B cell (primary cell): ENCODE results near the gene L3MBTL3.

ENCODE experiments used
- EZH2 ChIP-seq: IDR thresholded peaks from 2 replicates; pipeline ENCODE4 v1.6.1; 2012; ENCODE audit warnings: borderline replicate concordance, low read depth, mild to moderate bottlenecking, moderate library complexity, low read length; ENCODE audit not compliant: insufficient read depth, poor library complexity, severe bottlenecking
- TF ChIP-seq, protein P1 (sequence below): fragments of 200-600 bp; IDR thresholded peaks from one replicate; pipeline ENCODE4 v1.8.0; 2022; ENCODE audit warnings: antibody characterized with exemption, mild to moderate bottlenecking

DNA sequence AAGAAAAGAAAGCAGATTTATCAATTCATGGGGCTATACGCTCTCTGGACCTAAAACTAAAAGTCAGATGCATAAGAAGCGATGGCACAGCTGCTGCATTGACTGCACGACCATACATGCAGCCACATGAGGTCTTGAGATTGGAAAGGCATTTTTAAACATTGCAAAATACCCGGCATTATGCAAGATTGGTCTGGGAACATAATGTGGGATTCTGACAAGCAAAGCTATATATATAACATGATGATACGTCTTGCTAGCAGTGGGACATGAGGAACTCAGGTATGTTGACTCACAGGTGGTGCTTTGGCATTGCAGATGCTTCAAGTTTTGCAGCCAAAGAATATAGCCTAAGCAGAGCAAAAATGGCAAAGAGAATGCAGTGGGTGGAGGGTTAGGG lies 149.3 kb downstream of the L3MBTL3 start:
- TF ChIP-seq, protein P1, sequence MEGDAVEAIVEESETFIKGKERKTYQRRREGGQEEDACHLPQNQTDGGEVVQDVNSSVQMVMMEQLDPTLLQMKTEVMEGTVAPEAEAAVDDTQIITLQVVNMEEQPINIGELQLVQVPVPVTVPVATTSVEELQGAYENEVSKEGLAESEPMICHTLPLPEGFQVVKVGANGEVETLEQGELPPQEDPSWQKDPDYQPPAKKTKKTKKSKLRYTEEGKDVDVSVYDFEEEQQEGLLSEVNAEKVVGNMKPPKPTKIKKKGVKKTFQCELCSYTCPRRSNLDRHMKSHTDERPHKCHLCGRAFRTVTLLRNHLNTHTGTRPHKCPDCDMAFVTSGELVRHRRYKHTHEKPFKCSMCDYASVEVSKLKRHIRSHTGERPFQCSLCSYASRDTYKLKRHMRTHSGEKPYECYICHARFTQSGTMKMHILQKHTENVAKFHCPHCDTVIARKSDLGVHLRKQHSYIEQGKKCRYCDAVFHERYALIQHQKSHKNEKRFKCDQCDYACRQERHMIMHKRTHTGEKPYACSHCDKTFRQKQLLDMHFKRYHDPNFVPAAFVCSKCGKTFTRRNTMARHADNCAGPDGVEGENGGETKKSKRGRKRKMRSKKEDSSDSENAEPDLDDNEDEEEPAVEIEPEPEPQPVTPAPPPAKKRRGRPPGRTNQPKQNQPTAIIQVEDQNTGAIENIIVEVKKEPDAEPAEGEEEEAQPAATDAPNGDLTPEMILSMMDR: no peak
- TF ChIP-seq EZH2: no peak
